GM19328 (cell line): ENCODE results near the gene MTF2.
"Not testable (repeated sequence)": the region's sequence is repeated elsewhere in the genome, so short reads cannot be mapped to it uniquely, and the experiment has no call there.

ENCODE experiments used
- ATAC-seq: cut with Tn5 transposase; IDR thresholded peaks from one replicate; pipeline ENCODE4 v1.9.1; 2021; ENCODE audit warnings: mild to moderate bottlenecking, moderate library complexity; ENCODE audit not compliant: unreplicated experiment

The MTF2 gene

GRCh38 chr1:93078986-93079654 lies at the start of gene MTF2:
Gene MTF2 (plus strand): TSS chr1:93079283. CDS start chr1:93079527, 244 bp downstream.
- ATAC-seq: peak; percentile 78

- ATAC-seq: no peak
Measured at GRCh38 chr1:93029317-93029716, 49.8 kb upstream of the MTF2 start.

- not testable (repeated sequence) for ATAC-seq
Measured at GRCh38 chr1:93030191-93030590, 48.9 kb upstream of the MTF2 start.

GRCh38 chr1:93031711-93032110 lies 47.4 kb upstream of the MTF2 start:
- no peak for ATAC-seq

GRCh38 chr1:93033029-93033428 lies 46.1 kb upstream of the MTF2 start:
- no peak for ATAC-seq

GRCh38 chr1:93033785-93034184 lies 45.3 kb upstream of the MTF2 start:
- ATAC-seq: peak; percentile 87

- ATAC-seq: no peak
Measured at GRCh38 chr1:93034397-93034796, 44.7 kb upstream of the MTF2 start.

- no peak for ATAC-seq
Measured at GRCh38 chr1:93036672-93037071, 42.4 kb upstream of the MTF2 start.

- peak; percentile 97 for ATAC-seq
Measured at GRCh38 chr1:93042187-93043056, 36.7 kb upstream of the MTF2 start.

- ATAC-seq: no peak
Measured at GRCh38 chr1:93043057-93043557, 36.0 kb upstream of the MTF2 start.

- ATAC-seq: no peak
Measured at GRCh38 chr1:93047618-93048017, 31.5 kb upstream of the MTF2 start.

GRCh38 chr1:93051961-93052360 lies 27.1 kb upstream of the MTF2 start:
- ATAC-seq: no peak

GRCh38 chr1:93056214-93056613 lies 22.9 kb upstream of the MTF2 start:
- no peak for ATAC-seq

GRCh38 chr1:93056649-93057048 lies 22.4 kb upstream of the MTF2 start:
- ATAC-seq: no peak

GRCh38 chr1:93061895-93062792 lies 16.9 kb upstream of the MTF2 start:
- ATAC-seq: no peak

GRCh38 chr1:93076268-93076667 lies 2.8 kb upstream of the MTF2 start:
- ATAC-seq: no peak

GRCh38 chr1:93078203-93078602 lies 880 bp upstream of the MTF2 start:
- no peak for ATAC-seq

GRCh38 chr1:93078638-93078985 lies 471 bp upstream of the MTF2 start:
- no peak for ATAC-seq

- no peak for ATAC-seq
Measured at GRCh38 chr1:93079685-93080141, 630 bp downstream of the MTF2 start.

GRCh38 chr1:93080179-93080823 lies 1.2 kb downstream of the MTF2 start:
- ATAC-seq: peak; percentile 52
